Effector memory CD4-positive, alpha-beta T cell (primary cell): ENCODE data around the gene SLC33A1.

Experiments used
- DNase-seq, 3 donors: peaks; one replicate each; pipeline ENCODE4 v3.0.0-alpha.2; 2020
- H3K27ac ChIP-seq: 2 replicates; pipeline ENCODE4 v1.7.0; 2013; ENCODE audit warnings: mild to moderate bottlenecking, low read length, moderate library complexity; ENCODE audit not compliant: insufficient read depth, poor library complexity, severe bottlenecking
- H3K27me3 ChIP-seq: replicated peaks from 2 replicates; pipeline ENCODE4 v1.7.0; 2013; ENCODE audit warnings: mild to moderate bottlenecking, low read length; ENCODE audit not compliant: insufficient read depth, control insufficient read depth, poor library complexity, severe bottlenecking
- H3K36me3 ChIP-seq: 2 replicates; pipeline ENCODE4 v1.7.0; 2013; ENCODE audit warnings: mild to moderate bottlenecking, low read length, moderate library complexity; ENCODE audit not compliant: control insufficient read depth, insufficient read depth
- H3K4me1 ChIP-seq: 2 replicates; pipeline ENCODE4 v1.7.0; 2013; ENCODE audit warnings: low read length, mild to moderate bottlenecking; ENCODE audit not compliant: control insufficient read depth, insufficient read depth, poor library complexity, severe bottlenecking
- H3K4me3 ChIP-seq: 2 replicates; pipeline ENCODE4 v1.7.0; 2013; ENCODE audit warnings: low read length, low read depth, mild to moderate bottlenecking; ENCODE audit not compliant: insufficient read depth, poor library complexity, severe bottlenecking
- H3K9me3 ChIP-seq: 2 replicates; pipeline ENCODE4 v1.7.0; 2013; ENCODE audit warnings: mild to moderate bottlenecking, low read length, moderate library complexity; ENCODE audit not compliant: control insufficient read depth

Gene SLC33A1

DNA sequence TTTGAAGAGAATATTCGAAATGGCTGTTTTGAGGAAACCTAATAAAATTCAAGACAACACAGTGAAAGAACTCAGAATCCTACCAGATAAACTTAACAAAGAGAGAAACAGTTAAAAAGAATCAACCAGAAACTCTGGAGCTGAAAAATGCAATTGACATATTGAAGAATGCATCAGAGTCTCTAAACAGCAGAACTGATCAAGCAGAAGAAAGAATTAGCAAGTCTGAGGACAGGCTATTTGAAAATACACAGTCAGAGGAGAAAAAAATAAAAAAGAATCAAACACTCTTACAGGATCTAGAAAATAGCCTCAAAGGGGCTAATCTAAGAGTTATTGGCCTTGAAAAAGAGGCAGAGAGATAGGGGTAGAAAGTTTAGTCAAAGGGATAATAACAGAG, 61.7 kb downstream of the SLC33A1 start:
- Histone ChIP-seq H3K27ac (no peak overlapping the region), H3K36me3 (peaks cover 11% of the 10 kb centered on the region), H3K4me3 (no peak overlapping the region), H3K4me1 (no peaks in the 10 kb centered on the region), H3K9me3 (no peaks in the 10 kb centered on the region), H3K27me3 (no peaks in the 10 kb centered on the region)
- DNase-seq, result no peak

DNA sequence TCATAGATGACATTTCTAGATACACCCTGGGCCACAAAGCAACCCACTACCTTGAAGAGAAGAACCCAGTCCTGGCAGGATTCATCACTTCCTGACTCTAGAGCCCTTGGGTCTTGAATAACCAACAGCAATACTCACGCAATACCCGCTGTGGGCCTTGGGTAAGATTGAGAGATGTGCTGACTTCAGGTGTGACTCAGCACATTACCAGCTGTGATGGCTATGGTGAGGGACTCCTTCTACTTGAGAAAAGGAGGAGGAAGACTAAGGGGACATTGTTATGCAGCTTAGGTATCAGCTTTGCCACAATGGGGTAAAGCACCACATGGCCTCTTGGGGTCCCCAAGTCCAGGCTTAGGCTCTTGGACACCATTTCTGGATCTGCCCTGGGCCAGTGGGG, 63.0 kb downstream of the SLC33A1 start:
- no peaks in the 10 kb centered on the region for H3K9me3 ChIP-seq
- no peak overlapping the region for H3K4me3 ChIP-seq
- H3K27me3 ChIP-seq, result no peaks in the 10 kb centered on the region
- no peak overlapping the region for H3K27ac ChIP-seq
- H3K36me3 ChIP-seq, result peaks cover 11% of the 10 kb centered on the region
- DNase-seq, result no peak
- H3K4me1 ChIP-seq, result no peaks in the 10 kb centered on the region

GRCh38 chr3:155790272-155790925, 63.8 kb downstream of the SLC33A1 start:
- Histone ChIP-seq H3K36me3 (peaks cover 11% of the 10 kb centered on the region), H3K27me3 (no peaks in the 10 kb centered on the region), H3K4me1 (no peaks in the 10 kb centered on the region), H3K4me3 (no peak overlapping the region), H3K27ac (no peak overlapping the region), H3K9me3 (no peaks in the 10 kb centered on the region)
- DNase-seq, result no peak

GRCh38 chr3:155785662-155786295, 68.4 kb downstream of the SLC33A1 start:
- H3K27ac ChIP-seq, result no peak overlapping the region
- no peak for DNase-seq
- no peaks in the 10 kb centered on the region for H3K9me3 ChIP-seq
- no peaks in the 10 kb centered on the region for H3K27me3 ChIP-seq
- no peak overlapping the region for H3K4me3 ChIP-seq
- no peaks in the 10 kb centered on the region for H3K36me3 ChIP-seq
- no peaks in the 10 kb centered on the region for H3K4me1 ChIP-seq

DNA sequence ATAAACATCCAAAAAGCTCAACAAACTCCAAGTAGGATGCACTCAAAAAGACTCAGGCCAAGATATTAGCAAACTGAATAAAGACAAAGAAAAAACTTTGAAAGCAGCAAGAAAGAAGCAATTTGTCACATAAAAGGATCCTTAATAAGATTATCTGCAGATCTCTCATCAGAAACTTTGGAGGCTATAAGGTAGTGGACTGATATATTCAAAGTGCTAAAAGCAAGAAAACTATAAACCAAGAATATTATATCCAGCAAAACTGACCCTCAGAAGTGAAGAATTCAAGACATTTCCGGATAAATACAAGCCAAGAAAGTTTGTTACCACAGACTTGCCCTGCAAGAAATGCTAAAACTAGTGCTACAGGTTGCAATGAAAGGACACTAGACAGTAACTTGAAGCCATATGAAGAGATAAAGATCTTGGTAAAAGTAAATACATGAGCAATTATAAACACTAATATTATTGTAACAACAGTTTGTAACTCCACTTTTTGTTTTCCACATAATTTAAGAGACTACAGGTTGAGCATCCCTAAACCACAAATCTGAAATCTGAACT, 71.8 kb downstream of the SLC33A1 start:
- Histone ChIP-seq H3K9me3 (no peaks in the 10 kb centered on the region), H3K27ac (no peak overlapping the region), H3K36me3 (no peaks in the 10 kb centered on the region), H3K27me3 (no peaks in the 10 kb centered on the region), H3K4me1 (no peaks in the 10 kb centered on the region), H3K4me3 (no peak overlapping the region)
- DNase-seq, result no peak

GRCh38 chr3:155780291-155780690, 73.9 kb downstream of the SLC33A1 start:
- no peaks in the 10 kb centered on the region for H3K9me3 ChIP-seq
- H3K27ac ChIP-seq, result no peak overlapping the region
- no peaks in the 10 kb centered on the region for H3K4me1 ChIP-seq
- no peak overlapping the region for H3K4me3 ChIP-seq
- no peak for DNase-seq
- no peaks in the 10 kb centered on the region for H3K27me3 ChIP-seq
- peaks cover under 1% of the 10 kb centered on the region for H3K36me3 ChIP-seq

DNA sequence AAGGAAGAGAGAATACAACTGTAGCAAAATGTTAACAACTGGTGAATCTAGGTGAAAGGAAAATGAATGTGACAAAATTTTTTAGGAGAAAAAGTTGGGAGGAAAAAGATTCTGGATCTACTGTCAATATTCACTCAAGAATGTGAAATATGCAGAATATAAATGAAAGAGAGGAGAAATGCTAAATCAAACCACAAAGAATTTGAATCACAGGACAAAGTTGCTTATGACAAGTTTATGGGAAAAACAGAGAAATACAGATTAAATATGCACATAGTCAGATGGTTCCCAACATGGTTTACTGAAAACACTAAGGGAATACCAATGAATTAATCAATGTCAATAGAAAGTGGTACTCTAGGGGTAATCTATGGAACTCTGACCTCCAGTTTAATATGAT, 75.8 kb downstream of the SLC33A1 start:
- H3K27ac ChIP-seq, result no peak overlapping the region
- no peak for DNase-seq
- H3K36me3 ChIP-seq, result peaks cover 7% of the 10 kb centered on the region

GRCh38 chr3:155772801-155773200, 81.4 kb downstream of the SLC33A1 start:
- Histone ChIP-seq H3K4me1 (no peaks in the 10 kb centered on the region), H3K27me3 (no peaks in the 10 kb centered on the region), H3K9me3 (no peaks in the 10 kb centered on the region), H3K4me3 (no peak overlapping the region), H3K36me3 (peaks cover 7% of the 10 kb centered on the region), H3K27ac (no peak overlapping the region)
- DNase-seq, result no peak

More for the DNA sequence above, 75.8 kb downstream of the SLC33A1 start:
- no peaks in the 10 kb centered on the region for H3K9me3 ChIP-seq
- H3K4me3 ChIP-seq, result no peak overlapping the region
- no peaks in the 10 kb centered on the region for H3K4me1 ChIP-seq
- H3K27me3 ChIP-seq, result no peaks in the 10 kb centered on the region

GRCh38 chr3:155771126-155771525, 83.1 kb downstream of the SLC33A1 start:
- Histone ChIP-seq H3K27ac (no peak overlapping the region), H3K4me1 (no peaks in the 10 kb centered on the region), H3K36me3 (peaks cover 7% of the 10 kb centered on the region), H3K27me3 (no peaks in the 10 kb centered on the region), H3K9me3 (no peaks in the 10 kb centered on the region), H3K4me3 (no peak overlapping the region)
- no peak for DNase-seq
